ENCODE data around the gene CGB5. TPM values are rescaled to one million over a fixed set of nuclear protein-coding genes. Genes with fewer than 3 reads are reported as not detected.
"Not testable (repeated sequence)": the region's sequence is repeated elsewhere in the genome, so short reads cannot be mapped to it uniquely, and the experiment has no call there.

The CGB5 gene
- polyA plus RNA-seq, 1 of the 3 experiments (the other 2 are of a cell fraction), result 0.16 TPM

DNA sequence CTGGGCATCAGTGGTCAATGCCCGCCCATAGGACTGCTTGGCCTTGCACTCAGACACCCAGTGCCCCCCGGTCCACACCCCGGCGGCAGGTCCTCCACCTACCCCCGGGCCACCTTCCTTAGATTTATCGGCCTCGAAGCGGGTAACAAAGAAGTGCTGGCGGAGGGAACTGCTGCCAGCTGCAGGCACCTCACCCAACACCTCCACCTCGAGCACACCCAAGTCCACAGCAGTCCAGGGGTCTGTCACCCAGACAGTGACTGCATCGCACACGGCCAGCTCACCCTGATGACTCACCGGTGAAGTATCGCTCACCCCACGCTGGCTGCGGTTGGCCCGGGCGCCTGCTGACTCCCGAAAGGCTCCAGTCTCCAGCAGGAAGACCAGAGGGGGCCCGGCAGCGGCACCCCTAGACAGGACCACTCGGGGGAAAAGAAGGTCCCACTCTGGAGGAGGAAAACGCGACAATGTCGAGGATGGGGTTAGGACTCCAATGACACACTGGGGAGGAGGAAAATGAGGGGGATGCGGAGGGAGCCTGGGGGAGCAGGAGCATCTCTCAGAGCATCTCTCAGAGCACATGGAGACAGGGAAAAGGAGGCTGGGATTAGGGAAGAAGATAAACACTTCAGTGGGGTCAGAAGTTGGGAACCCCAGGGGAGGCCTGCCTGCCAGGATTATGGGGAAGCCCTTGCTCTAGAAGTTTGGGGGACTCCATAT, 4.9 kb upstream of the CGB5 start:
- H3K36me3 ChIP-seq (replicated peaks in 1 of 2; ENCODE audit: control insufficient read depth in 1 of 2, insufficient read depth in 2 of 2, low read length in 1 of 2); H4K20me1 ChIP-seq (ENCODE audit: insufficient read depth); H3F3A ChIP-seq (replicated peaks; ENCODE audit: insufficient read depth); H3K9me2 ChIP-seq; H3K27me3 ChIP-seq (ENCODE audit: insufficient read depth); H3K9me3 ChIP-seq; H3K79me2 ChIP-seq (ENCODE audit: insufficient read depth); DNase-seq; CTCF ChIA-PET; POLR2A ChIA-PET; H3K4me1 ChIP-seq (ENCODE audit: control insufficient read depth in 1 of 2, insufficient read depth in 2 of 2, low read depth in 1 of 2, low read length in 1 of 2); H3K9ac ChIP-seq; H3K4me3 ChIP-seq (ENCODE audit: low read depth in 2 of 2, low read length in 1 of 2): not testable (repeated sequence)
- peak; percentile 8; the same call in 1 of the 2 replicates for TF ChIP-seq TCF12 (IDR thresholded peaks at IDR 0.05)
- TF ChIP-seq JUND (IDR thresholded peaks at IDR 0.05), result 0 out of 2 replicates have a peak, but pooled peaks have one; percentile 11
- TF ChIP-seq FOSL2 (IDR thresholded peaks at IDR 0.05; ENCODE audit: borderline replicate concordance, low read depth), result peak; percentile 42; the same call in 1 of the 2 replicates
- WGBS (ENCODE audit: low lambda C conversion rate), result 29% methylated on average over 20 of the region's 26 CpGs
- Histone ChIP-seq H3K4me2 (peak overlapping the region; percentile 52), H2AFZ (ENCODE audit: low read depth) (0 out of 2 replicates have a peak overlapping the region, but pooled peaks have one; percentile 11), H3K27ac (ENCODE audit: low read depth in 2 of 2, low read length in 1 of 2) (peak overlapping the region in 1 of 2 experiments; percentile 50; a peak in 1 of 4 replicates)

GRCh38 chr19:49039736-49040135, 3.9 kb upstream of the CGB5 start:
- DNase-seq; POLR2A ChIA-PET; H3K36me3 ChIP-seq (replicated peaks in 1 of 2; ENCODE audit: control insufficient read depth in 1 of 2, insufficient read depth in 2 of 2, low read length in 1 of 2); H3K4me1 ChIP-seq (ENCODE audit: control insufficient read depth in 1 of 2, insufficient read depth in 2 of 2, low read depth in 1 of 2, low read length in 1 of 2); H3K27me3 ChIP-seq (ENCODE audit: insufficient read depth); H3K4me3 ChIP-seq (ENCODE audit: low read depth in 2 of 2, low read length in 1 of 2); H4K20me1 ChIP-seq (ENCODE audit: insufficient read depth); H3K27ac ChIP-seq (ENCODE audit: low read depth in 2 of 2, low read length in 1 of 2); H3K4me2 ChIP-seq; CTCF ChIA-PET; H3K9me3 ChIP-seq; H2AFZ ChIP-seq (ENCODE audit: low read depth); H3K79me2 ChIP-seq (ENCODE audit: insufficient read depth); H3K9me2 ChIP-seq; H3F3A ChIP-seq (replicated peaks; ENCODE audit: insufficient read depth); H3K9ac ChIP-seq: not testable (repeated sequence)
- WGBS (ENCODE audit: low lambda C conversion rate), result 88% methylated on average over 4 of the region's 9 CpGs

DNA sequence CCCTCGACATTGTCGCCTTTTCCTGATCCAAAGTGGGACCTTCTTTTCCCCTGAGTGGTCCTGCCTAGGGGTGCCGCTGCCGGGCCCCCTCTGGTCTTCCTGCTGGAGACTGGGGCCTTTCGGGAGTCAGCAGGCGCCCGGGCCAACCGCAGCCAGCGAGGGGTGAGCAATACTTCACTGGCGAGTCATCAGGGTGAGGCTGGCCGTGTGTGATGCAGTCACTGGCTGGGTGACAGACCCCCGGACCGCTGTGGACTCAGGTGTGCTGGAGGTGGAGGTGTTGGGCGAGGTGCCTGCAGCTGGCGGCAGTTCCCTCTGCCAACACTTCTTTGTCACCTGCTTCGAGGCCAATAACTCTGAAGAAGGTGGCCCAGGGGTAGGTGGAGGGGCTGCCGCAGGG, 1.5 kb upstream of the CGB5 start:
- Histone ChIP-seq H3K4me3 (ENCODE audit: low read depth in 2 of 2, low read length in 1 of 2) (no peak overlapping the region), H3K9me3 (no peaks in the 10 kb centered on the region), H3K36me3 (replicated peaks in 1 of 2; ENCODE audit: control insufficient read depth in 1 of 2, insufficient read depth in 2 of 2, low read length in 1 of 2) (no peaks in the 10 kb centered on the region), H3K9me2 (no peaks in the 10 kb centered on the region), H3F3A (replicated peaks; ENCODE audit: insufficient read depth) (no peaks in the 10 kb centered on the region), H3K27ac (ENCODE audit: low read depth in 2 of 2, low read length in 1 of 2) (no peak overlapping the region; a peak in 1 of 4 replicates), H3K4me1 (ENCODE audit: control insufficient read depth in 1 of 2, insufficient read depth in 2 of 2, low read depth in 1 of 2, low read length in 1 of 2) (no peaks in the 10 kb centered on the region), H2AFZ (ENCODE audit: low read depth) (no peak overlapping the region; the same call in 1 of the 2 replicates), H3K4me2 (no peak overlapping the region), H3K9ac (no peak overlapping the region), H3K79me2 (ENCODE audit: insufficient read depth) (no peaks in the 10 kb centered on the region), H4K20me1 (ENCODE audit: insufficient read depth) (no peaks in the 10 kb centered on the region), H3K27me3 (ENCODE audit: insufficient read depth) (no peaks in the 10 kb centered on the region)
- ChIA-PET POLR2A (no interaction called here), CTCF (interaction anchor here (1.1 kb wide), 1 partner anchor 156 kb away, joined by 3 read pairs; no protein-coding TSS in a partner anchor)
- DNase-seq, result no peak
- 44% methylated on average over 14 of the region's 17 CpGs for WGBS (ENCODE audit: low lambda C conversion rate)
- TF ChIP-seq TEAD4 (IDR thresholded peaks at IDR 0.05; ENCODE audit: borderline replicate concordance, insufficient read depth) (no peak), FOXJ3 (CRISPR knock-in tag; IDR thresholded peaks at IDR 0.05) (no peak), TAF1 (IDR thresholded peaks at IDR 0.05; ENCODE audit: borderline replicate concordance, low read depth, low read length) (no peak), MEF2A (IDR thresholded peaks at IDR 0.05; ENCODE audit: borderline replicate concordance, low read depth) (no peak), PBX3 (IDR thresholded peaks at IDR 0.05) (no peak), RXRA (IDR thresholded peaks at IDR 0.05; ENCODE audit: borderline replicate concordance, low read depth) (no peak), EP300 (IDR thresholded peaks at IDR 0.05; ENCODE audit: borderline replicate concordance in 1 of 2, low read depth in 1 of 2, low read length in 1 of 2) (no peak), NRF1 (IDR thresholded peaks at IDR 0.05; ENCODE audit: low read depth, low read length) (no peak), RCOR1 (IDR thresholded peaks at IDR 0.05; ENCODE audit: low read length) (no peak), YY1 (IDR thresholded peaks at IDR 0.05; ENCODE audit: low read depth) (no peak), ELF1 (IDR thresholded peaks at IDR 0.05) (no peak), GABPA (IDR thresholded peaks at IDR 0.05; ENCODE audit: low read depth) (no peak)
- TF ChIP-seq, protein P1, sequence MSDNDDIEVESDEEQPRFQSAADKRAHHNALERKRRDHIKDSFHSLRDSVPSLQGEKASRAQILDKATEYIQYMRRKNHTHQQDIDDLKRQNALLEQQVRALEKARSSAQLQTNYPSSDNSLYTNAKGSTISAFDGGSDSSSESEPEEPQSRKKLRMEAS (IDR thresholded peaks at IDR 0.05; ENCODE audit: low read depth), result no peak
- TF ChIP-seq, protein P2, sequence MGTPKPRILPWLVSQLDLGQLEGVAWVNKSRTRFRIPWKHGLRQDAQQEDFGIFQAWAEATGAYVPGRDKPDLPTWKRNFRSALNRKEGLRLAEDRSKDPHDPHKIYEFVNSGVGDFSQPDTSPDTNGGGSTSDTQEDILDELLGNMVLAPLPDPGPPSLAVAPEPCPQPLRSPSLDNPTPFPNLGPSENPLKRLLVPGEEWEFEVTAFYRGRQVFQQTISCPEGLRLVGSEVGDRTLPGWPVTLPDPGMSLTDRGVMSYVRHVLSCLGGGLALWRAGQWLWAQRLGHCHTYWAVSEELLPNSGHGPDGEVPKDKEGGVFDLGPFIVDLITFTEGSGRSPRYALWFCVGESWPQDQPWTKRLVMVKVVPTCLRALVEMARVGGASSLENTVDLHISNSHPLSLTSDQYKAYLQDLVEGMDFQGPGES (IDR thresholded peaks at IDR 0.05; ENCODE audit: low read depth, low read length), result no peak

Data from SK-N-SH (cell line).